GM19468 (cell line): ENCODE results near the gene ELOVL4.

Experiments used
- ATAC-seq: cut with Tn5 transposase; IDR thresholded peaks from one replicate; pipeline ENCODE4 v1.9.1; 2021; ENCODE audit warnings: mild to moderate bottlenecking, moderate library complexity, moderate number of reproducible peaks; ENCODE audit not compliant: unreplicated experiment; ENCODE audit errors: extremely low read depth

The ELOVL4 gene

DNA sequence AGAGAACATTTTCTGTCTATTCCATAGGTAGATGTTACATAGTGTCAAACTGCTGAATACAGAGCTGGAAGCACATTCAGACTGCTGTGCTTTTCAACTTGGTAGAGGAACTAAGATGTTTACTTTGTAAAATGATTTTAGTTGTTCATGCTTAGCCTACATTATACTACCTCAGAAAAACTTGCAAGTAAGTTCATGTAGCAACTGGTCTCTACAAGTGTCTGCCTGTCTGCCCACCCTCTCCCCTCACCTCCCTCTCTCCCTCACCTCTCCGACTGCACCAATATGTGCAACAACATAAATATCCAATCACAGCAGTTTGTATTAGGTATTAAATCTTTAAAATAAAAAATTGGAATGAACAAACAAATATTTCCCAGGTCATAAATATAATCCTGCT, 25.3 kb downstream of the ELOVL4 start:
- ATAC-seq: no peak

DNA sequence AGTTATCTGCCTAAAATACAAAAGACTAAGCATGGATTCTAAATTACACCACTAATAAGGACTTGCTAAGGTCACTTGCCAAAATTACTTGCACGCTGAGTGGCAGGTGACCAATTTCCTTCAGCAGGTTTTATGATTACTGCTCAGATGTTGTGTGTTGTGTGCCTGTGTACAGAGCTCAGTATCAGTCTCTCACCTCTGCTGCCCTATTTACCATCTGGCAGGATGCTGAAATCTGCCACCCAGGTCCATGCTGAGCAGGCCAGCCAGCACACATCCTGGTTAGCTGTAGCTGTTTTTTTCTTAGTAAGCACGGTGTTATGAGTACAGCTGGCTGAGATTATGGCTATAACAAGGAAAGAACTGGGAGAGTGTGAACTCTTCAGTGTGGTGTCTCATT, 34.0 kb downstream of the ELOVL4 start:
- ATAC-seq: no peak

DNA sequence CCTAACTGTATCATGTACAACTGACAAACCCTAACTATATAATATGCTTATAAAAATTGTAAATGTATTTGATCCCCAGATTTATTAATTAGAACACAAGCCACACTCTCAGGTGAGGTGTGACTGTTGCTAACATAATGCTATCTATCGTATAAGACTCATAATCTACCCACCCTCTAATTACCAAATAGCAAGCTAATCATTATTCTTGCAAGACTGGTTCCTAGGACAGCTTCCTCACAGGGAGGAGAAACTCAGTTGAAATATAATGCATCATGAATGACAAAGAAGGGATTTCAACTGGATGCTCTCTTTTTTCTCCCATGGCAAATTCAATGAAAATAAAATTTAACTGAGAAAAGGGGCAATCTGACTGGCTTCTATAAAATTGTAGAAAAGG, 35.4 kb downstream of the ELOVL4 start:
- ATAC-seq: no peak

DNA sequence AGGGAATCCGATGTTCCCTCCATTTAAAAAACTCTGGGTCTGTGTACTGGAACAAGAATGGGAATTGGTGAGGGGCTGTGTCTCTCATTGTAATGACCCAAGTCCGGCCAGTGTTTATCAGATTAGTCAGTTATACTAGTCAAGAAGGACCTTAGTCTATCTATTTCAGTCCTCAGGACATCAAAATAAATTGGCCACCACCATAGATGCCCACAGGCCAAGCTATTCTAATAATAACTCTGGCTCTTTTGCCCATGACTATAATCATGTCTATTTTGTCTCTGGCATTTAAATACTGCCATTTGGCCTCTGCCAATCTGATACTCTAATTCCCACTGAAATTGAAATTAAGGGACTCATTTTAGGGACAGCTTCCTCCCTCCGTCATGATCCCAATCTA, 37.8 kb downstream of the ELOVL4 start:
- no peak for ATAC-seq

DNA sequence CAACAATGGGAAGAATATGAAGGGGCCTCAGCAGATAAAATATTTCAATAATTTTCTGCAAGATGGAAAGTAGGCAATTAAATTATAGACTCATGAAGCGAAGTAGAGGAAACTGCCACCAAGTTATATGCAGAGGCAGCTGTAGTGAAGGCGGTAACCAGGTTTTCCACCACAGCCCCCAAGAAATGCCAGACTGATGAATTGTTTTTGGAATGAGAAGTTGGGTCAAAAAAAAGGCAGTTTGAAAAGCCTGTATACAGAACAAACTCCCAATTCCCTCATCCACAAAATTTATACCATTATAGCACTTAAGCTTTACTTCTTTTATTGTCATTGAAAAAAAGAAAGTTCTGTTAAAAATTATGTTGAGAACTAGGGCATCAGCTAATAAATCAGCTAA, 45.3 kb downstream of the ELOVL4 start:
- ATAC-seq: no peak

DNA sequence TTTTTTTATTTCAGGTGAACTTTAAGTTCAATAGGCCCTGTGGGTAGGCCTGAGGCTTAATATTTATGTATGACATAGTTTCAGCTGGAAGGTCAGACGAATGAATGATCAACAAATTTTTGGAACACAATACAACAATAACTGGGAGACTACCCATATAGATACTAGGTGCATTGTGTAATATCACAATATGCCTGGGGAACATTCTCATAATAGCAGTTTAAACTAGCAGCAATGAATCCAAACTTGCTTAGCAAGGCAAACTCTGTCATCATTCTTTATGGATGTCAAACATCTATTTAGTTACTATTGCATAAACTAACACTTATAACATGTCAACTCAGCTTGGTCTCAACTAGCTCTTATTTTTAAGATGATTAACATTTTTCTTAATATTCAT, 49.3 kb downstream of the ELOVL4 start:
- ATAC-seq: no peak

DNA sequence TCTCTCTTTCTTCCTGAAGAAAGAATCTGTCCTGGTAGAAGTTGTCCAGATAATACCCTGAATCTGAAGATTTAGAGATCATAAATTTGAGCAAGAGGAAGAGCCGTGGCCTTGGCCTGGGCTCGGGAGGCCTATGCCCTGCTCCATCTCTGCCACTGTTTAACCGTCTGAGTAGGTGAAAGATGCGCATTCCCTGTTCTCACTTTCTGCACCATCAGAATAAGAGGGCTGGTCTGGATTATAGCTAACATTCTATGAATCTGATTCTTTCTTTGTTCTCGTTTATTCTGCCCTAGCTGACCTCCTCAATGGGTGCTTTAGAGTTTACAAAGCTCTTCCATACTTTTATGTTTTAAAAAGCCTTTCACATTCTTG, 51.3 kb downstream of the ELOVL4 start:
- ATAC-seq: no peak

DNA sequence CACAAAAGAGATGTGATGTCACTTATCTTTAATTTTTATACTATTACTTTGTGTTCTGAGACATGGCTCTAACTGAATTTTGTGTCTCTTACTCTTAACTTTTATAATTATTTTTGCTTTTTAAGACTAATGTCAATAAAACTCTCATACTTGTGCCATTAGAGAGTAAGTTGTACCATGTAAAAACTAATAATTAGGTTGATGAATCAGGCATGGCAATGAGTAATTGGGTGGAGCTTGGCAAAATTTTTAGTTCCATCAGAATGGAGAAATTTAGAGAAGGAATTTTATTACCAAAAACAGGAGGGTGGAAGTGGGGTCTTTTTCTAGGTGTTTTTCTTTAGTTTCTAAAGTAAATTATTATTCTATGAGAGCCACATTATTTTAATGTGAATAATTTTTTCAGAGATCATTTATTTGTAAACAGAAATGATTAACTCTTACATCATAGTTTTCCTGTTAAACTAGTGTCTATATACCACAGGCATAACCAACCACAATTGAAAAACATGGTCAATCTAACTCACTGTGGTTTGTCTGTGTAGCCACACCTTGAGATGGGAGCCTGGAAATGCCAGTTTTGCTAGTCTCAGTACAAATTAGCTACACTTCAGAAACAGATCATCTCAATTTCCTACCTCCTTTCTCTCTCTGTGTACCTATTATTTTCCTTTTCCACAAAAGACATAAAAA, 51.8 kb downstream of the ELOVL4 start:
- ATAC-seq: no peak

DNA sequence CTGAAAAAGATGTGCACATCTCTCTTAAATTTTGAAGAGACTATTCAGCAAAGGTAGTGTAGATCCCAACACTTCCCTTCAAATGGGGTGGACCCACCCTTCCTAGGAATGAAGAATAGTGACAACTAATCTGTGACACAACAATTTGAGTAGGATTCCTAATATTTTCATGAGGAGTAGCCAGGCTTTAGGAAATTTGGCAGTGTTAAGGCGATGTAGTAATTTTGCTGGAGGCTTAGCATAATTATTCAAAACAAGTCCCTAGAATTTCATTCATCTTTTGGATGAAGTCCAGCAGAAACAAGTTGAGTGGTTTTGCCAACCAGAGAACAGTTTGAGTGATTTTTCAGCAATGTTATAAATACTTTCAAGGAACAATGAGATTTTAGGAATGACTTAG, 52.4 kb downstream of the ELOVL4 start:
- no peak for ATAC-seq

DNA sequence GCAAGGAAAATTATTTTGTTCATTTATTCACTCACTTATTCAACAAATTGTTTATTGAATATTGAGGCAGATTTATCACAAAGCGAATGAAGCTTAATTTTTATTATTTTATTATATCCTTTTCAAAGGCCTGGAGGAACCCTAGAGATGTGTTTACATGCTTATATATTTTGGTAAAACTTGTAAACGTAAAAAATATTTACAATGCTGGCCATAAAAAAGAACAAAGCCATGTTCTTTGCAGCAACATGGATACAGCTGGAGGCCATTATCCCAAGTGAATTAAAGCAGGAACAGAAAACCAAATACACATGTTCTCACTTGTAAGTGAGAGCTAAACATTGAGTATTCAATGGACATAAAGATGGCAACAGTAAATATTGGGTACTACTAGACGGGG, 58.8 kb downstream of the ELOVL4 start:
- no peak for ATAC-seq

DNA sequence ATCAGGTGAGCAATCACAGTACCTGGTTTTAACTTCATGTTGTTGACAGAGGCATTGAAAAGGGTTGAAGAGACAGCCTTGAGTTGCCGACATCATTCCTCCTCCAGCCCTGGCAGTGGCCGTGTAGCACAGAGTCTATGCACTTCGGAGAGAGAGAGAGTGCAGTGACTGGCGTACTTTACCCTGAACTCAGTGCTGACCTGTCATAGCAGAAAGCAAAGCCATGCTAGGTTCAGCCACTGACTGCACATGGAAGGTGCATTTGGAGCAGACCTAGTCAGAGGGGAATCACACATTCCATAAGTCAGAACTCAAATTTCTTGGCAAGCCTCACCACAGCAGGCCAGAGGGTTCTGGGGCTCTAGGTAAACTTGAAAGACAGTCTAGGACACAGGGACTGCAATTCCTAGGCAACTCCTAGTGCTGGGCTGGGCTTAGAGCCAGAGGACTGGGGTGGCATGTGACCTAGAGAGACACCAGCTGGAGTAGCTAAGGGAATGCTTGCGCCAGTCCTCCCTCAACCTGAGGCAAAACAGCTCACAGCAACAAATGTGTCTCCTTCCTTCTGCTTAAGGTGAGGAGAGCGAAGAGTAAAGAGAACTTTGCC, 69.1 kb downstream of the ELOVL4 start:
- no peak for ATAC-seq

DNA sequence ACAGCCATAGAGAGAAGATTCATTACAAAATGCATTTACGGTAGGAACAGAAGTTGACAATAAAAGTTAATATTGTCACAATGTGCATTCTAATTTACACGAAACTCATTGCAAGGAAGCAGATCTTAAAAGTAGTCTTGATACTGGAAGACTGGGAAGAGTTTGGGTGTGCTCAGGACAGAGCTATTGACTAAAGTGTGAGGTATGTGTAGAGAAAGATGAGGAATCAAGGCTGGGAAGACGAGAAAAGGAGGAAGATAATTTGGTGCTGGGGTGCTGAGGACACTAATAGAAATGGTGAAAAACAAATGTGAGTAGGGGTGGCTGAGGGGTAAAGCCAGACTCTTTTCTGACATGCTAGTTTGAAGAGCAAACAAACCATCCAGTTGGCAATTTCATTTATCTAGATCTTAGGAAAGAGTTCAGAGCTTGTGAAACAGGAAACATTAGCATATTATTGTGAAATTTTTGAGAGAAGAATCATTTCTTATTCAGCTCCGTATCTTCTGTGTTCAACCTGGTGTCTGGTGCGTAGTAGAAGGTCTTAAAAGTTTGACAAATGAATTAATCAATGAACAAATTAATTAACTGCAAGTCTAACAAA, 72.7 kb downstream of the ELOVL4 start:
- no peak for ATAC-seq

DNA sequence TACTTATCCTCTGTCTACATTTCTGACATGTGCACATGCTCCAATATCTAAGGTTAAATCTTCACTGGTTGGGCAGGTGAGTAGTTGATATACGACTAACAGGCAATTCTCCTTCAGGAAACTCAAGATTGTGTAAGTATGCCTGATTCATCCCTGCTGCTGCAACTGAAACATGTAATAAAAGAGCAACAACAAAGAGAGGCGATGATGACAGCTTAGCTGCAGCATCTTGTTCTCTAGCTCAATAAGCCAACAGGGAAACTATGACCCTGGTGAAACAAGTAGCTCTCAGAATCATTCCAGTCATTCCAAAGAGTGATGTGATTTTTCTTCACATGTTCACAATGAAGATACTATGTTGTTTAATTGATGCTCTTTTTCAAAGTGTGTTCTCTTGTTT, 74.4 kb downstream of the ELOVL4 start:
- no peak for ATAC-seq

DNA sequence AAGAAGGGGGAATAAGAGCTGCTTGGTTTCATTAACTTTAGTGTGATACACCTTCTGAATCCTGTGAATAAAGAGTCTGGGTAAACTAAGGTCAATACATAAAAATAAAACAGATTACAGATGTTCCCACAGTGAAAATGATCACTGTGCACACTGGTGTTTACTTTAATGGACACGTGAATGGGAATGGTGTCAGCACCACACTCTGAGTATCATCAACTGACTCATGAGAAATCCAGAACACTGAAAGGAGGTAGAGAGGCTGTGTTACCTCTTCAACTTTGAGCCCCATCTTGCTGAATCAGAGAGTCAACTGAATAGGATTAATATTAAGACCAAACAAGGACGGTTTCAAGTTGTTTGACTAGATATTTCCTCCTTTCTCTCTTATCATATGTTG, 75.0 kb downstream of the ELOVL4 start:
- ATAC-seq: no peak

DNA sequence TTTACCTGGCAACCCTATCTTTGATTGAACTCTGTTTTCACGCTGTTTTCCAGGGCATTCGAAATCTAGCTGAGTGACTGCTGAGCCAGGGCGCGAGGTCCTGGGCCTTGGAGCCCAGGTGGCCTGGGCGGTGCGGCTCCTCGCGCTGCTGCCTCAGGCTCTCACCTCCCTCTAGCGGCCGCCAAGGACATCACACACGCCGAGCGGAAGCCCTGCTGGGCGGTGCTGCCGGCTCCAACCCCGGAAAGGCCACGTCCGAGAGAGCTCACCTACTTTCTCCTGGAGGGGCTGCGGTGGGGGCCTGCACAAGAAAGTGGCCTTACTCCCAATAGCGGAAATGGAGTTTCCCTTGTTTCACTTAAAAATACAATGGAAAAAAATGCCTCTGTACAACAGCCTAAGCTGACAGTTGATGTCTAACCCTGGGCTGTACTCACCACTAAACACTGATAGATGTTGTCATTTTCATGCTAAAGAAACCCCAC, 77.7 kb downstream of the ELOVL4 start:
- ATAC-seq: peak; percentile 99

DNA sequence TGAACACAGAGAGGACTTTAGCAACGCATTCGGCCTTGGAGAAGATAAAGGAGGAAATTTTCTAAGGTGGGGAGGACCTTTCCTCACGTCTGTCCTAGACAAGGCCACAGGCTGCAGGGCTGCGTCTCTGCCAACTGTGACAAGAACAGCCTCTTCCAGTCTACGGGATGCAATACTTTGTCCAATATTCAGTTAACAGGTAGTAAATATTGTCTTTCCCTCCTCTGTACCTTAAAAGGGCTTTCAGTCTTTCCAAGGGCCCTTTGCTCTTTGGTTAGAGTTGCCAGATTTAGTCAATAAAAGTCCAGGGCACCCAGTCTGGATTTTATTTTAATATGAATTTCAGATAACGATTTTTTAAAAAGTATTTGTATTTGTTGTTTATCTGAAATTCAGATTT, 78.2 kb downstream of the ELOVL4 start:
- no peak for ATAC-seq

DNA sequence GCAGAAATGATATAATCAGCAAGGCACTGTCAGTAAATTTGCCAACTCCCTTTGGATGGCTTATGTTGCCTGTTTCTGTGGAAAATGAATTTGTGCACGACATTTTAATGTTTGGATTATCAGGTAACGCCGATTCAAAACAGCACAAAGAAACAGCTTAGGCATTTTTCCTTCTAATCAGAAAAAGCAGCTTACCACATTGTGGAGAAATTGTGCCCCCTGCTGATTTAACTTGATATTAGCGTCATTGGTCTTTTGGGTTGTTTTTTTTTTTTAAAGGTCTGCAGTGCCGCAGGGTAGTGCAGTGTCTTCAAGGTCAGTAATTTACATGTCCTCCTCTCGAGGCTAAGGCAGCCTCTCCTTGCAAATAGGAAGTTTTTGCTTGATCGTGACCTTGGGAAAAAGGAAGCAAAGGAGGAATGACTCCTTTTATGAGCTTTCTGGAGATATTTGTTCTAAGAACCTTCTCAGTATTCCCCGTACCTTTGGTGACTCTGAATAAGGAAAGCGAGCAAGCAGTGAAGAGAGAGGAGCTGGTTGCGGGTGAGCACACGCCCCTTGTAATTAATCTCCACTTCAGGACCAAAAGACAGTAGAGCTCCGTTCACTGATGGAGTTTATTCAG, 79.1 kb downstream of the ELOVL4 start:
- ATAC-seq: no peak
